Measurements from ENCODE around the gene CAV3.

Gene CAV3

GRCh38 chr3:8769088-8769822 lies 35.7 kb downstream of the CAV3 start, which contains the start of gene OXTR:
Gene OXTR, minus strand, starts transcription at chr3:8769613. Its CDS starts 1,426 bp downstream, at chr3:8768187.
- no peaks in the 10 kb centered on the region for H3K36me3 ChIP-seq (ENCODE audit: control insufficient read depth in 2 of 2, insufficient read depth in 1 of 2, low read length in 2 of 2)
- ChIA-PET CTCF (interaction anchor here (0.6 to 2.8 kb wide), 59 partner anchors 10 to 1980 kb away, joined by 3 to 27 read pairs (median 5); partner anchors contain the start of gene SSUH2), POLR2A (interaction anchor here (0.5 kb wide), 1 partner anchor 80 kb away, joined by 3 read pairs; no protein-coding TSS in a partner anchor)
- H3K9me3 ChIP-seq (ENCODE audit: control insufficient read depth, insufficient read depth, low read depth, low read length): no peaks in the 10 kb centered on the region
- no peak within 1 kb of the TSS for H3K27ac ChIP-seq (ENCODE audit: extremely low read depth, low read depth, low read length)
- peak within 1 kb of the TSS; percentile 30 for H3K4me3 ChIP-seq (ENCODE audit: low read depth, low read length)
- H3K4me1 ChIP-seq (ENCODE audit: control insufficient read depth, insufficient read depth, low read length): no peaks in the 10 kb centered on the region
- TF ChIP-seq CTCF (tag by site-specific recombination; IDR thresholded peaks at IDR 0.05) (peak; percentile 96), ZNF660 (tag by site-specific recombination; IDR thresholded peaks at IDR 0.05) (peak; percentile 71; the same call in 1 of the 2 replicates), ZNF792 (tag by site-specific recombination; IDR thresholded peaks at IDR 0.05) (no peak), ZNF335 (tag by site-specific recombination; conservative IDR thresholded peaks at IDR 0.05) (0 out of 2 replicates have a peak, but pooled peaks have one; percentile 25), ZNF2 (tag by site-specific recombination; IDR thresholded peaks at IDR 0.05) (0 out of 2 replicates have a peak, but pooled peaks have one; percentile 51), ZNF23 (tag by site-specific recombination; IDR thresholded peaks at IDR 0.05; ENCODE audit: borderline replicate concordance) (no peak), GLIS1 (tag by site-specific recombination; IDR thresholded peaks at IDR 0.05) (peak; percentile 79), SP2 (tag by site-specific recombination; IDR thresholded peaks at IDR 0.05) (0 out of 2 replicates have a peak, but pooled peaks have one; percentile 12), ZBTB17 (tag by site-specific recombination; IDR thresholded peaks at IDR 0.05) (peak; percentile 35; the same call in 1 of the 2 replicates), ZNF600 (tag by site-specific recombination; IDR thresholded peaks at IDR 0.05) (0 out of 2 replicates have a peak, but pooled peaks have one; percentile 35), ZNF837 (tag by site-specific recombination; IDR thresholded peaks at IDR 0.05) (no peak), ZNF610 (tag by site-specific recombination; IDR thresholded peaks at IDR 0.05; ENCODE audit: borderline replicate concordance) (0 out of 2 replicates have a peak, but pooled peaks have one; percentile 13), ZNF211 (tag by site-specific recombination; IDR thresholded peaks at IDR 0.05; ENCODE audit: low read depth) (no peak), PRDM10 (tag by site-specific recombination; IDR thresholded peaks at IDR 0.05) (peak; percentile 54), ZBTB26 (tag by site-specific recombination; optimal IDR thresholded peaks at IDR 0.05) (peak; percentile 54), ZNF16 (tag by site-specific recombination; IDR thresholded peaks at IDR 0.05; ENCODE audit: low read depth) (no peak), ZBTB44 (tag by site-specific recombination; IDR thresholded peaks at IDR 0.05) (no peak), ZNF654 (tag by site-specific recombination; IDR thresholded peaks at IDR 0.05; ENCODE audit: low read depth) (peak; percentile 35; the same call in 1 of the 2 replicates), ZNF626 (tag by site-specific recombination; IDR thresholded peaks at IDR 0.05) (no peak), ZBTB21 (tag by site-specific recombination; IDR thresholded peaks at IDR 0.05) (no peak)
